RWPE2 (cell line): ENCODE results near the gene RNASEH2C.
"Not testable (repeated sequence)": the region's sequence is repeated elsewhere in the genome, so short reads cannot be mapped to it uniquely, and the experiment has no call there.

Experiments used
- ATAC-seq: fragments of 200-7000 bp; cut with Tn5 transposase; 3 replicates; pipeline ENCODE4 v1.9.1; 2021; ENCODE audit warnings: low read depth
- DNase-seq: peaks from one replicate; pipeline ENCODE4 v3.0.0-alpha.2; 2020; ENCODE audit warnings: low spot score
- H3K27ac ChIP-seq: fragments of 450-650 bp; 2 replicates; pipeline ENCODE4 v1.5.1; 2017; ENCODE audit warnings: mild to moderate bottlenecking; ENCODE audit not compliant: poor library complexity, severe bottlenecking
- H3K27me3 ChIP-seq: fragments of 250-450 bp; sonication (Bioruptor Pico); 2 replicates; pipeline ENCODE4 v1.5.1; 2021; ENCODE audit warnings: mild to moderate bottlenecking, moderate library complexity; ENCODE audit not compliant: insufficient read depth, poor library complexity, severe bottlenecking
- H3K36me3 ChIP-seq: fragments of 250-450 bp; sonication (Bioruptor Pico); 2 replicates; pipeline ENCODE4 v1.5.1; 2020; ENCODE audit warnings: low read depth, mild to moderate bottlenecking, moderate library complexity
- H3K4me1 ChIP-seq: fragments of 250-450 bp; sonication (Bioruptor Pico); 2 replicates; pipeline ENCODE4 v1.5.1; 2021; ENCODE audit warnings: mild to moderate bottlenecking, moderate library complexity; ENCODE audit not compliant: insufficient read depth, poor library complexity, severe bottlenecking
- H3K4me3 ChIP-seq: fragments of 250-450 bp; sonication (Bioruptor Pico); 2 replicates; pipeline ENCODE4 v1.5.1; 2021; ENCODE audit warnings: mild to moderate bottlenecking, moderate library complexity; ENCODE audit not compliant: severe bottlenecking
- H3K9me3 ChIP-seq: fragments of 250-450 bp; sonication (Bioruptor Pico); 2 replicates; pipeline ENCODE4 v1.5.1; 2021; ENCODE audit warnings: mild to moderate bottlenecking, moderate library complexity; ENCODE audit not compliant: severe bottlenecking
- TF ChIP-seq, protein P1 (sequence below): fragments of 450-650 bp; IDR thresholded peaks from one replicate; pipeline ENCODE4 v1.5.1; 2017; ENCODE audit warnings: mild to moderate bottlenecking, moderate library complexity; ENCODE audit not compliant: poor library complexity, severe bottlenecking

RNASEH2C gene

DNA sequence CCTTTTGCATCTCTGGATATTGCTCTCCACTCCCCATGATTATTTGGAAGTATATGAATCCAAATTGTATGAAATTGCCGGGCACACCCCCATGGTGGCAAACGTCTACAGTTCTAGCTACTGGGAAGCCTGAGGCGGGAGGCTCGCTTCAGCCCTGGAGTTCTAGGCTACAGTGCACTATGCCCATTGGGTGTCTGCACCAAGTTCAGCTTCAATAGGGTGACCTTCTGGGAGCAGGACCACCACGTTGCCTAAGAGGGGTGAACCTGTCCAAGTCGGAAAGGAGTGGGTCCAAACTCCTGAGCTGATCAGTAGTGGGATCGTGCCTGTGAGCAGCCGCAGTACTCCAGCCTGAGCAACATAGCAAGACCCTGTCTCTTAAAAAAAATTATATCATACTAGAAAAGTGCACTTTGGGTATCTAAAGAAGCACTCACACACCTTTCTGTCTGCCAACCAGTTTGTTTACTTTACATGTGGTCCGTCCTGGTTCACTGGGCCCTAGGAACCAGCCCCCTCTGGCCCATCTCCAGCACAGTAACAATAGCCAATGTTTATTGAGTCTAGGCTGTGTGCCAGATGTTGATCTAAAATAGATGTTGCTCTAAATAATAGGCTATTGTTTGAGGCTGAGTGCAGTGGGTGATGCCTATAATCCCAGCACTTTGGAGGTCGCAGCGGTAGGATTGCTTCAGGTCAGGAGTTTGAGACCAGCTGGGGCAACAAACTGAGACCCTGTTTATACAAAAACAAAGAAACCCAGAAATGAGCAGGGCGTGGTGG lies 24.9 kb downstream of the RNASEH2C start:
- ATAC-seq = peak; percentile 72
- Histone ChIP-seq H3K27me3 (no peaks in the 10 kb centered on the region), H3K36me3 (no peaks in the 10 kb centered on the region), H3K27ac (no peak overlapping the region), H3K4me3 (no peak overlapping the region), H3K4me1 (no peaks in the 10 kb centered on the region), H3K9me3 (no peaks in the 10 kb centered on the region)
- TF ChIP-seq, protein P1, sequence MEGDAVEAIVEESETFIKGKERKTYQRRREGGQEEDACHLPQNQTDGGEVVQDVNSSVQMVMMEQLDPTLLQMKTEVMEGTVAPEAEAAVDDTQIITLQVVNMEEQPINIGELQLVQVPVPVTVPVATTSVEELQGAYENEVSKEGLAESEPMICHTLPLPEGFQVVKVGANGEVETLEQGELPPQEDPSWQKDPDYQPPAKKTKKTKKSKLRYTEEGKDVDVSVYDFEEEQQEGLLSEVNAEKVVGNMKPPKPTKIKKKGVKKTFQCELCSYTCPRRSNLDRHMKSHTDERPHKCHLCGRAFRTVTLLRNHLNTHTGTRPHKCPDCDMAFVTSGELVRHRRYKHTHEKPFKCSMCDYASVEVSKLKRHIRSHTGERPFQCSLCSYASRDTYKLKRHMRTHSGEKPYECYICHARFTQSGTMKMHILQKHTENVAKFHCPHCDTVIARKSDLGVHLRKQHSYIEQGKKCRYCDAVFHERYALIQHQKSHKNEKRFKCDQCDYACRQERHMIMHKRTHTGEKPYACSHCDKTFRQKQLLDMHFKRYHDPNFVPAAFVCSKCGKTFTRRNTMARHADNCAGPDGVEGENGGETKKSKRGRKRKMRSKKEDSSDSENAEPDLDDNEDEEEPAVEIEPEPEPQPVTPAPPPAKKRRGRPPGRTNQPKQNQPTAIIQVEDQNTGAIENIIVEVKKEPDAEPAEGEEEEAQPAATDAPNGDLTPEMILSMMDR = no peak
- DNase-seq = no peak

DNA sequence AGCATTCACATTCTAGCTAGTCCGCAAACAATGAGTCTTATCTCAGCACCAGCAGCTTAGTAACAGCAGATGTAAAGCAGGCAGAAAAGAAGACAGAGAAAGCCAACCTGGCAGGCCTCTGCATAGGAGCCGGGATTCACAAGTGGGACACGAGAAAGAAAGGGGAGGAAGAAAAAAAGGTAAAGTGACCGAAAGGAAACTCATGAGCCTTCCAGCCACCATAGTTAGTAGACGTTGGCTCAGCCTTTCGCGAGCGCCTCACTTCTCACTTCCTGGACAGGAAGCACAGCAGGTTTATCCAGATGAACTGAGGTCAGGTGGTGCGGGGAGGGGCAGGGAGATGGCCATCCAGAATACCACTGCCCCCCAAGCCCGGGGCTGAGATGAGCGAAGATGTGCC lies 28.2 kb downstream of the RNASEH2C start:
- no peaks in the 10 kb centered on the region for H3K27me3 ChIP-seq
- no peak overlapping the region for H3K27ac ChIP-seq
- ATAC-seq (no peak), DNase-seq (no peak)
- TF ChIP-seq, protein P1 = no peak
- H3K9me3 ChIP-seq = no peaks in the 10 kb centered on the region
- no peak overlapping the region for H3K4me3 ChIP-seq
- no peaks in the 10 kb centered on the region for H3K36me3 ChIP-seq
- no peaks in the 10 kb centered on the region for H3K4me1 ChIP-seq

DNA sequence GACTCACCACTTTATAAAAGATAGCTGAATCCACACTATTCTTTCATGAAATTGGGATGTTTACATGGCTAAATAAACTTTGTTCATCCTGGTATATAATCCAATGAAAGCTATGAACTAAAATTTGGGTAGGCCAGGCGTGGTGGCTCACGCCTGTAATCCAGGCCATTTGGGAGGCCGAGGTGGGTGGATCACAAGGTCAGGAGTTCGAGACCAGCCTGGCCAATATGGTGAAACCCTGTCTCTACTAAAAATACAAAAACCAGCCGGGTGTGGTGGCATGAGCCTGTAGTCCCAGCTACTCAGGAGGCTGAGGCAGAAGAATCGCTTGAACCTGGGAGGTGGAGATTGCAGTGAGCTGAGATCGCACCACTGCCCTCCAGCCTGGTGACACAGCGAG lies 28.8 kb downstream of the RNASEH2C start:
- not testable (repeated sequence) for DNase-seq, H3K9me3 ChIP-seq, H3K4me3 ChIP-seq, H3K27ac ChIP-seq, H3K4me1 ChIP-seq, H3K27me3 ChIP-seq, ATAC-seq, H3K36me3 ChIP-seq

DNA sequence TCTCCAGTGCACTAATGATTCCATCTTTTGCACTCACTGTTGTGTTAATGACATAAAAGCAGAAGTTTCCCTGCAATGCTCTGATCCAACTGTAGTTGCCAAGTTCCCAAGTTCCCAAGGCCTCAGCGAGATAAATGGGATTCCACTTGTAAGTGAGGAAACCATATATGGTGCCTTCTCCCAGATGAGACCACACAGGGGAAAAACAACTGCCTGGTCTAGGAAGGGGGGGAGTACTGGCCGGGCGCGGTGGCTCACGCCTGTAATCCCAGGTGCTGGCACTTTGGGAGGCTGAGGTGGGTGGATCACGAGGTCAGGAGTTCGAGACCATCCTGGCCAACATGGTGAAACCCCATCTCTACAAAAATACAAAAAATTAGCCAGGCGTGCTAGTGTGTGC lies 34.6 kb downstream of the RNASEH2C start:
- H3K36me3 ChIP-seq = no peaks in the 10 kb centered on the region
- H3K9me3 ChIP-seq = no peaks in the 10 kb centered on the region
- no peak overlapping the region for H3K27ac ChIP-seq
- no peak overlapping the region for H3K4me3 ChIP-seq
- no peaks in the 10 kb centered on the region for H3K4me1 ChIP-seq
- no peaks in the 10 kb centered on the region for H3K27me3 ChIP-seq
- DNase-seq (no peak), ATAC-seq (no peak)
- TF ChIP-seq, protein P1 = no peak

DNA sequence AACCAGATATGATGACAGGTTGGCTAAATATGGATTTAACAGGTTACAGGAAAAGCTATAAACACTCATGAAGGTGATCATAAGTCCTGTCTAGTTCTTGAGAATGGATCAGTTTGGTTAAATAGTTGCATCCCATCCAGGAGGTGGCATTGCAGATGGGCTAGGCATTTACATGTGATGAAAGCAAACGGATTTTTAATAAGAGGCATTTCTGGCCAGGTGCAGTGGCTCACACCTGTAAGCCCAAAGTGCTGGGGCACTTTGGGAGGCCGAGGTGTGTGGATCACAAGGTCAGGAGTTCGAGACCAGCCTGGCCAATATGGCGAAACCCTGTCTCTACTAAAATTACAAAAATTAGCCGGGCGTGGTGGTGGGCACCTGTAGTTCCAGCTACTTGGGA lies 37.1 kb downstream of the RNASEH2C start:
- H3K9me3 ChIP-seq, H3K36me3 ChIP-seq, H3K4me1 ChIP-seq, DNase-seq, H3K4me3 ChIP-seq, ATAC-seq, H3K27ac ChIP-seq, H3K27me3 ChIP-seq: not testable (repeated sequence)

DNA sequence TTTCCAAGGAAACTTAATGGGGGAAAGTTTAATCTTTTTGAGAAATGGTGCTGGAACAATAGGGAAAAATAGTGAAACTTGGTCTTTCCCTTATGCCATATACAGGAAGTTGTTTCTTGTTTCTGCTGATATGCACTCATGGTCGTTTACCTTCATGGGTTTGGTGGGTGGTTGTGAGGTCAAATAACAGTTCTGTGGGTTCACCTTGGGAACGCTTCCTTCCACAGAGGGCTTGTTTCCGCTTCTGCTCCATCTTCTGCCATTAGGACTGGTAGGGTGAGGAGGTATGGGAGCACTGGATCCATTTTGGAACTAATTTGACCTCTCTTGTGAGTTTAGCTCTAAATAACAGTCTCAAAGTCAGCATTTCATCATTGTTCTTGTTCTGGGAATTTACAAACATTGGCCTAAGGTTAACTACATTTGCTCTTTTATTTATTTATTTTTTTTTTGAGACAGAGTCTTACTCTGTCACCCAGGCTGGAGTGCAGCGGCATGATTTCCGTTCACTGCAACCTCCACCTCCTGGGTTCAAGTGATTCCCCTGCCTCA lies 40.3 kb downstream of the RNASEH2C start:
- no peak overlapping the region for H3K27ac ChIP-seq
- H3K36me3 ChIP-seq = no peaks in the 10 kb centered on the region
- ATAC-seq (no peak), DNase-seq (no peak)
- H3K27me3 ChIP-seq = no peaks in the 10 kb centered on the region
- no peak overlapping the region for H3K4me3 ChIP-seq
- H3K4me1 ChIP-seq = no peaks in the 10 kb centered on the region
- H3K9me3 ChIP-seq = no peaks in the 10 kb centered on the region
- TF ChIP-seq, protein P1 = no peak
